Measurements from ENCODE around the gene NFKB2.

GRCh38 chr10:102424145-102424544, 28.6 kb downstream of the NFKB2 start:
- TF ChIP-seq ZSCAN18 (CRISPR knock-in tag; IDR thresholded peaks at IDR 0.05) (no peak), CTCF (IDR thresholded peaks at IDR 0.05) (no peak), ZNF416 (CRISPR knock-in tag; IDR thresholded peaks at IDR 0.05) (no peak), GTF2I (CRISPR knock-in tag; conservative IDR thresholded peaks at IDR 0.05) (no peak), ZNF232 (CRISPR knock-in tag; IDR thresholded peaks at IDR 0.05) (no peak), ZNF396 (CRISPR knock-in tag; IDR thresholded peaks at IDR 0.05; ENCODE audit: borderline replicate concordance) (no peak)

All from WTC11 (cell line).